Ovary (tissue), 3 donors: ENCODE data around the gene WDR6.

Experiments used
- POLR2A ChIP-seq: fragments of 450-650 bp; IDR thresholded peaks from one replicate; pipeline ENCODE4 v1.6.1; 2017; ENCODE audit warnings: antibody characterized with exemption, mild to moderate bottlenecking, moderate library complexity
- TF ChIP-seq, protein P1 (sequence below), 3 donors: fragments of 450-650 bp in 2 of 3; fragments of 200-600 bp in 1 of 3; IDR thresholded peaks; one replicate each; pipeline versions ENCODE4 v1.5.1 to v1.8.0; 2016 to 2022; ENCODE audit warnings: antibody characterized with exemption in 3 of 3, mild to moderate bottlenecking in 1 of 3
- donor health status: DM: no; HTN: no; CAD: no.

DNA sequence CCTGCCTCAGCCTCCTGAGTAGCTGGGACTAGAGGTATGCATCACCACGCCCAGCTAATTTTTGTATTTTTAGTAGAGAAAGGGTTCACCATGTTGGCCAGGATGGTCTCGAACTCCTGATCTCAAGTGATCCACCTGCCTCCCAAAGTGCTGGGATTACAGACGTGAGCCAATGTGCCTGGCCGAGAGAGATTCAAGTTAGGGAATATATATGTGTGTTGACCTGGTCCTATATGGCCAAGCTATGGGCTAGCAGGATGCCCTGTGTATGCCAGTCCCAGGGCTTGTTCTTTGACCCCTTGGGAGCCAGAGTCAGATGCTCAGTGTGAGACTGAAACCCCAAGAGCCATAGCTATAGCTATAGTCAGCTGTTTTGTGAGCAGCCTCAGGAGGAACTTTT lies 16.6 kb downstream of the WDR6 start:
- TF ChIP-seq, protein P1, sequence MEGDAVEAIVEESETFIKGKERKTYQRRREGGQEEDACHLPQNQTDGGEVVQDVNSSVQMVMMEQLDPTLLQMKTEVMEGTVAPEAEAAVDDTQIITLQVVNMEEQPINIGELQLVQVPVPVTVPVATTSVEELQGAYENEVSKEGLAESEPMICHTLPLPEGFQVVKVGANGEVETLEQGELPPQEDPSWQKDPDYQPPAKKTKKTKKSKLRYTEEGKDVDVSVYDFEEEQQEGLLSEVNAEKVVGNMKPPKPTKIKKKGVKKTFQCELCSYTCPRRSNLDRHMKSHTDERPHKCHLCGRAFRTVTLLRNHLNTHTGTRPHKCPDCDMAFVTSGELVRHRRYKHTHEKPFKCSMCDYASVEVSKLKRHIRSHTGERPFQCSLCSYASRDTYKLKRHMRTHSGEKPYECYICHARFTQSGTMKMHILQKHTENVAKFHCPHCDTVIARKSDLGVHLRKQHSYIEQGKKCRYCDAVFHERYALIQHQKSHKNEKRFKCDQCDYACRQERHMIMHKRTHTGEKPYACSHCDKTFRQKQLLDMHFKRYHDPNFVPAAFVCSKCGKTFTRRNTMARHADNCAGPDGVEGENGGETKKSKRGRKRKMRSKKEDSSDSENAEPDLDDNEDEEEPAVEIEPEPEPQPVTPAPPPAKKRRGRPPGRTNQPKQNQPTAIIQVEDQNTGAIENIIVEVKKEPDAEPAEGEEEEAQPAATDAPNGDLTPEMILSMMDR (IDR thresholded peaks at IDR 0.05): no peak
- no peak for TF ChIP-seq POLR2A
